HCEC 1CT (cell line): ENCODE measurements around the gene PHEX.
"Not testable (repeated sequence)": the region's sequence is repeated elsewhere in the genome, so short reads cannot be mapped to it uniquely, and the experiment has no call there.

ENCODE experiments used
- DNase-seq: peaks from one replicate; pipeline ENCODE4 v3.0.0-alpha.2; 2017

The PHEX gene

GRCh38 chrX:22272613-22273012 is 240.5 kb downstream of the PHEX start, which contains the start of gene CBLL2:
Gene CBLL2, plus strand, starts transcription at chrX:22272913. Its CDS starts 79 bp downstream, at chrX:22272992.
- DNase-seq, result no peak

- DNase-seq, result no peak
Observed at GRCh38 chrX:22273714-22274317, 241.7 kb downstream of the PHEX start.

- peak; percentile 18 for DNase-seq
Observed at GRCh38 chrX:22276781-22277180, 244.7 kb downstream of the PHEX start.

- DNase-seq, result no peak
Observed at GRCh38 chrX:22278375-22278774, 246.2 kb downstream of the PHEX start.

- DNase-seq, result not testable (repeated sequence)
Observed at GRCh38 chrX:22289209-22289608, 257.1 kb downstream of the PHEX start.

GRCh38 chrX:22296871-22297270 is 264.7 kb downstream of the PHEX start:
- DNase-seq, result no peak

- DNase-seq, result peak; percentile 42
Observed at GRCh38 chrX:22300130-22300529, 268.0 kb downstream of the PHEX start.
